GM19043 (cell line): ENCODE results near the gene NUCB1.

Experiments
- ATAC-seq: cut with Tn5 transposase; IDR thresholded peaks from one replicate; pipeline ENCODE4 v1.9.1; 2021; ENCODE audit warnings: low read depth; ENCODE audit not compliant: unreplicated experiment

NUCB1 gene

DNA sequence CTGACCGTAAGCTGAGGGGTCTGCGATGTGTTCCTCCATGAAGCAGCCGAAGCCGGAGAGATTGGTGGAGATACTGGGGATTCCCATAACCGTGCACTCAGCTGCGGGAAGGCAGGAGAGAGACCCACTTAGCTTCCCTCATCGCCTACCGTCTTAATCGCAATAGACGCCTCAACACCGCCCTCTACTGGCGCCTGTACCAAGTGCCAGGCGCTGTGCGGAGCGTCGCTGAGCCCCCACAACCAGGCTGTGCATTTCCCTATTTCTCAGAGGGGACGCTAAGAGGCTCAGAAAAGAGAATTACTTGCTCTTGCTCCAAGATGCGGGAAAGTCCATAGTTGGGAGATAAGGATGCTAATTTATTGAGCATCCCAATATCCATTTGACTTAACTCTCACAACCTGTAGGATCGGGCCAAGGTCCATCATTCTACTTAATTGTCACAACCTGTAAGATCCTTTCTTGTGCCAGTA lies 70.8 kb downstream of the NUCB1 start:
- ATAC-seq: no peak
